H54 (cell line): ENCODE results near the gene GPR158.

Experiments used
- DNase-seq: peaks from one replicate; pipeline ENCODE4 v3.0.0; 2011; ENCODE audit warnings: low spot score, mixed read lengths; ENCODE audit not compliant: insufficient read length
- FAIRE-seq: peaks from 3 replicates; lab custom pipeline; 2011; peaks lifted over from hg19 to GRCh38; lab: Jason Lieb, UNC
- POLR2A ChIP-seq: IDR thresholded peaks from 2 replicates; pipeline ENCODE4 v1.6.1; 2011; ENCODE audit warnings: low read depth, mild to moderate bottlenecking, low read length

Gene GPR158

DNA sequence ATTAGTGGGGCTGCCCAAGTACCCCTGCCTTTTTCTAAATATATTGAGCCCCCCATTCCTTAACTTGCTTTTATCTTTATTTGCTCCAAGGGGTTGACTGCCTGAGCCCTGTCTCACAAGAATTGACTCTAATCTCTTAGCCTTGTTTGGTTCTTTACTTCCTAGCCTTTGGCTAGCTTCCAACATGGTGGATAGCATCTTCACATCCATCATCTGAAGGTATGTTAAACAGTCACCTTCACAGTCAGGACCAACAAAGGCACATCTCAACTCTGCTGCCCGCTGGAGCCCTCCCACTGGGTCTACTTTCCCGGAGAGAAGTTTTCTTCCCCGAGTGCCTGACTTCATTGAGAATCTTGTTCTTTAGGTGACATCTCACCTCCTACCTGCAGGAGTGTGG lies 329.5 kb downstream of the GPR158 start:
- FAIRE-seq (no peak), DNase-seq (no peak)
- no peak for TF ChIP-seq POLR2A

DNA sequence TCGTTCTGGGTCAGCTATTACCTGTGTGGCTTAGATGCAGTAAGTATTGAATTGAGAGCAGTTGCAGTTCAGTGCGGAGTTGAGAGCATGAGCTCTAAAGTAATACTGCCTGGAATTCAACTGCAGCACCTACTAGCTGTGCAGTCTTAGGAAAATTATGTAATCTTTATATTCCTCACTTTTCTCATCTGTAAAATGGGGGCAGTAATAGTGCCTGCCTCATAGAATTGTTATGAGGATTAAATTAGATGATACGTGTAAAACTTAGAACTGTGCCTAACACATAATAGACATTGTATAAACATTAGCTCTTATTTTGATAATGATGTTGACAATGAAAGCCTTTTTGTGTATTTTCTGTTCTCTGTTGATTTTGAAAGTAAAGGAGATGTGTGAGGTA lies 330.0 kb downstream of the GPR158 start:
- no peak for DNase-seq
- FAIRE-seq = no peak
- TF ChIP-seq POLR2A = no peak

DNA sequence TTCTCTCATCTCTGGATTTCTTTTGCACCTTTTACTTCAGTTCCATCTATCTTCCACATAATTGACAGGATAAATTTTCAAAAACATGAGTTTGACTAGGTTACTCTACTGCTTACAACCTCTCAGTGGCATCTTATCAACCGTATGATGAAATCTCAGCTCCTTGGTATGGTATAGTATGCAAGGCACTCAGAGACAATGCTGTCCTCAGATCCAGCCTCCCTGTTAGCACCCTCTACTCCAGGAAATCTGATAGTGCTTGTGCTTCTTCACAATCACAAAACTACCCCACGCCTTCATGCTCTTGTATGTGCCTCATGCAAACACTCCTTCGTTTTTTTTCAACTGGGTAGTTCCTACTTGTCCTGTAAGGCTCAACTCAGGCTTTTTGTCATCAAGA lies 330.7 kb downstream of the GPR158 start:
- FAIRE-seq (no peak), DNase-seq (no peak)
- TF ChIP-seq POLR2A = no peak

DNA sequence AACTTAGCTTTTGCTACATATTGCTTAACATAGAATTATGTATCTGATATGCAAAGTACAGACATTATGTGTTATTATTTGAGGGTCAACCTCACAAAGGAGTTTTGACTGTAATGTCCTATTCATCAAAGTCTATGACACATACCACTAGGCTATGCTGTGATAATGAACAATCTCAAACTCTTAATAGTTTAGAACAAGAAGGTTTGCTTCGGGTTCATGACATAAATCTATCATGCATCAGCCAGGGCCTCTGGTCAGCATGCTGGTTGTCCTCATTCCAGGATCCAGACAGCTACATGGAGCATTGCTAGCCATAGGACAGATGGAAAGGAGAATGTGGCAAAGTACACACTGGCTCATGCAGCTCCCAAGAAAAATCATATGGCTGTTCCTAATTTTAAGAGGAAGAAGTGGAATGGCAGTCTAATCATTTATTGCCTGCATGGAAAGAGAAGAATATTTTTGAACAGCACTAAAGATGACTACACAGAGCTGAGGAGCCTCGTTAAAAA lies 332.1 kb downstream of the GPR158 start:
- TF ChIP-seq POLR2A = no peak
- FAIRE-seq = no peak

GRCh38 chr10:25508112-25508815 lies 333.5 kb downstream of the GPR158 start:
- no peak for DNase-seq
- no peak for TF ChIP-seq POLR2A
- no peak for FAIRE-seq

More for the DNA sequence above, 332.1 kb downstream of the GPR158 start:
- DNase-seq = no peak

- no peak for TF ChIP-seq POLR2A
- DNase-seq (no peak), FAIRE-seq (no peak)
Observed at GRCh38 chr10:25509151-25509550, 334.4 kb downstream of the GPR158 start.

GRCh38 chr10:25522294-25522693 lies 347.5 kb downstream of the GPR158 start:
- DNase-seq (no peak), FAIRE-seq (no peak)
- TF ChIP-seq POLR2A = no peak

GRCh38 chr10:25522946-25523608 lies 348.3 kb downstream of the GPR158 start:
- DNase-seq (peak; percentile 17), FAIRE-seq (peak; percentile 90)
- TF ChIP-seq POLR2A = no peak

GRCh38 chr10:25530306-25530705 lies 355.5 kb downstream of the GPR158 start:
- no peak for FAIRE-seq
- TF ChIP-seq POLR2A = no peak
- DNase-seq = no peak

- DNase-seq (no peak), FAIRE-seq (no peak)
- no peak for TF ChIP-seq POLR2A
Observed at GRCh38 chr10:25531457-25532061, 356.8 kb downstream of the GPR158 start.

DNA sequence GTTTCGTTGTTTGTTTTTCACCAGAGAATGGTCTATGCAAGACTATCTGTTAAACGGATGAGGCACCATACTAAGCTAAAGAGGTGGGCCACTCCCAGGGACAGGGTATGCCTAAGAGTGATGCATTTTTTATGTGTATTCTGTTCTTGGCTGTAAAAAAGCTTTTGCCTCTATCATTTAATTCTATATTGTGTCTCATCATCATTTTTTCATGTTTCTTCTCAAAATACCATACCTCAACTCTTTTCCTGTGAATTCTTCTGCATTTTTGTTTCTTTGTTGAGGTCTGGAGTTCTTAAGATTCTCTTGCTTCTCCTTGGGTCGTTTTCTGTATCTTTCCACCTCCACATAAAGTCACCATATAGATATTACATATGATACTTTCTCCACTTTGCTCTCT lies 357.4 kb downstream of the GPR158 start:
- FAIRE-seq (no peak), DNase-seq (no peak)
- TF ChIP-seq POLR2A = no peak

GRCh38 chr10:25536027-25536426 lies 361.2 kb downstream of the GPR158 start:
- FAIRE-seq = no peak
- no peak for DNase-seq
- no peak for TF ChIP-seq POLR2A

DNA sequence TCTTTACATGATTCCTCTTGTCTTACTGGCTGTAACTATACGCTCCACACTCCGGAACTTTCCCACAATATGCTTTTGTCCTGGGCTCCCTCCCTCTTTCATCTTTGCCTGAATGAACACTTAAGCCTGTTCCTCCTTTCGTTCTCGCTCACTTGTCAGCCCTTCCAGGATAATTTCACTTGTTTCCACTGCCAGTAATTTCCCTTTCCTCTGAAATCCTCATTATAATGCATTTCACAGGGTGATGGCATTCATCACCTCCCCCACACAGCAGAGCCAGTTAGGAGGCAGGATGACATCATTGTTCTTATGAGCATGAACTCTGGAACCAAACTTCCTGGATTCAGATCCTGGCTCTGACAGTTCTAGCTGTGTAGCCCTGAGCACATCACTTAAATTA lies 372.6 kb downstream of the GPR158 start:
- no peak for DNase-seq
- peak; percentile 95 for FAIRE-seq
- TF ChIP-seq POLR2A = no peak

- TF ChIP-seq POLR2A = no peak
- no peak for FAIRE-seq
- DNase-seq = no peak
Observed at GRCh38 chr10:25552283-25552919, 377.6 kb downstream of the GPR158 start.
